ENCODE measurements around the gene PPFIBP1.

Gene PPFIBP1

GRCh38 chr12:27523642-27524493 lies at the start of gene PPFIBP1:
PPFIBP1 (plus strand) TSS chr12:27524206; CDS start chr12:27633397, 109,191 bp downstream.
- DNase-seq: peak; percentile 100

GRCh38 chr12:27474344-27474743 lies 49.7 kb upstream of the PPFIBP1 start:
- DNase-seq: no peak

GRCh38 chr12:27477049-27477448 lies 47.0 kb upstream of the PPFIBP1 start:
- no peak for DNase-seq

GRCh38 chr12:27478949-27479348 lies 45.1 kb upstream of the PPFIBP1 start:
- no peak for DNase-seq

GRCh38 chr12:27480016-27480415 lies 44.0 kb upstream of the PPFIBP1 start:
- DNase-seq: no peak

GRCh38 chr12:27486961-27487360 lies 37.0 kb upstream of the PPFIBP1 start:
- no peak for DNase-seq

GRCh38 chr12:27488479-27488878 lies 35.5 kb upstream of the PPFIBP1 start:
- DNase-seq: no peak

- DNase-seq: no peak
Measured at GRCh38 chr12:27491226-27491625, 32.8 kb upstream of the PPFIBP1 start.

GRCh38 chr12:27493260-27493940 lies 30.6 kb upstream of the PPFIBP1 start:
- DNase-seq: no peak

GRCh38 chr12:27497446-27497845 lies 26.6 kb upstream of the PPFIBP1 start:
- no peak for DNase-seq

- DNase-seq: no peak
Measured at GRCh38 chr12:27498149-27498548, 25.9 kb upstream of the PPFIBP1 start.

GRCh38 chr12:27498761-27499160 lies 25.2 kb upstream of the PPFIBP1 start:
- DNase-seq: no peak

- DNase-seq: no peak
Measured at GRCh38 chr12:27499377-27499776, 24.6 kb upstream of the PPFIBP1 start.

GRCh38 chr12:27500546-27500945 lies 23.5 kb upstream of the PPFIBP1 start:
- no peak for DNase-seq

GRCh38 chr12:27502021-27502435 lies 22.0 kb upstream of the PPFIBP1 start:
- DNase-seq: no peak

GRCh38 chr12:27504507-27504906 lies 19.5 kb upstream of the PPFIBP1 start:
- no peak for DNase-seq

GRCh38 chr12:27505109-27505508 lies 18.9 kb upstream of the PPFIBP1 start:
- no peak for DNase-seq

- DNase-seq: no peak
Measured at GRCh38 chr12:27505761-27506160, 18.2 kb upstream of the PPFIBP1 start.

GRCh38 chr12:27506645-27507189 lies 17.3 kb upstream of the PPFIBP1 start:
- no peak for DNase-seq

- no peak for DNase-seq
Measured at GRCh38 chr12:27508736-27509431, 15.1 kb upstream of the PPFIBP1 start.

GRCh38 chr12:27511031-27511722 lies 12.8 kb upstream of the PPFIBP1 start:
- DNase-seq: peak; percentile 42

- DNase-seq: no peak
Measured at GRCh38 chr12:27511723-27512045, 12.3 kb upstream of the PPFIBP1 start.

Measured in femur (tissue), 1 donor.